Subcutaneous abdominal adipose tissue (tissue), 5 donors: ENCODE results near the gene APIP.
"Not testable (repeated sequence)": the region's sequence is repeated elsewhere in the genome, so short reads cannot be mapped to it uniquely, and the experiment has no call there.

Source experiments
- H3K27ac ChIP-seq: one replicate; pipeline ENCODE4 v1.7.0; 2013; ENCODE audit warnings: low read depth, mild to moderate bottlenecking, inconsistent platforms, low read length, moderate library complexity
- H3K27me3 ChIP-seq, 5 donors: one replicate each; pipeline ENCODE4 v1.7.0; 2013; ENCODE audit warnings: low read length in 5 of 5, inconsistent platforms in 1 of 5; ENCODE audit not compliant: control insufficient read depth in 5 of 5, insufficient read depth in 4 of 5
- H3K36me3 ChIP-seq, 5 donors: one replicate each; pipeline ENCODE4 v1.7.0; 2013; ENCODE audit warnings: low read length in 5 of 5; ENCODE audit not compliant: control insufficient read depth in 5 of 5, insufficient read depth in 5 of 5
- H3K4me1 ChIP-seq, 5 donors: one replicate each; pipeline ENCODE4 v1.7.0; 2013; ENCODE audit warnings: low read length in 5 of 5, mild to moderate bottlenecking in 3 of 5, moderate library complexity in 1 of 5; ENCODE audit not compliant: control insufficient read depth in 5 of 5, insufficient read depth in 5 of 5
- H3K4me3 ChIP-seq, 5 donors: one replicate each; pipeline ENCODE4 v1.7.0; 2013; ENCODE audit warnings: low read length in 5 of 5, low read depth in 1 of 5
- H3K9ac ChIP-seq, 5 donors: one replicate each; pipeline ENCODE4 v1.7.0; 2013; ENCODE audit warnings: low read length in 5 of 5, mild to moderate bottlenecking in 4 of 5, moderate library complexity in 3 of 5
- H3K9me3 ChIP-seq, 5 donors: one replicate each; pipeline ENCODE4 v1.7.0; 2013; ENCODE audit warnings: low read length in 5 of 5; ENCODE audit not compliant: control insufficient read depth in 5 of 5
- donor health status: healthy.
- donor health status: healthy.
- donor health status: healthy.
- donor health status: healthy.
- donor health status: healthy.

The APIP gene

GRCh38 chr11:34909955-34910354, 6.2 kb downstream of the APIP start:
- no peaks in the 10 kb centered on the region for H3K27me3 ChIP-seq

GRCh38 chr11:34909415-34909814, 6.8 kb downstream of the APIP start:
- Histone ChIP-seq H3K27me3 (no peaks in the 10 kb centered on the region), H3K4me3 (no peak overlapping the region), H3K27ac (peak overlapping the region; percentile 88), H3K9me3 (no peaks in the 10 kb centered on the region), H3K9ac (peak overlapping the region in 4 of 5 donors; percentile 11 to 65 (median 16)), H3K36me3 (peaks cover 0 to 4% (median 0%) of the 10 kb centered on the region in 5 donors), H3K4me1 (peaks cover 3 to 52% (median 29%) of the 10 kb centered on the region in 5 donors)

More at GRCh38 chr11:34909955-34910354, 6.2 kb downstream of the APIP start:
- no peaks in the 10 kb centered on the region for H3K9me3 ChIP-seq
- H3K4me1 ChIP-seq = peaks cover 3 to 57% (median 31%) of the 10 kb centered on the region in 5 donors
- H3K9ac ChIP-seq = peak overlapping the region in 4 of 5 donors; percentile 11 to 66 (median 40)
- peak overlapping the region; percentile 88 for H3K27ac ChIP-seq
- no peak overlapping the region for H3K4me3 ChIP-seq
- peaks cover 0 to 4% (median 0%) of the 10 kb centered on the region in 5 donors for H3K36me3 ChIP-seq

DNA sequence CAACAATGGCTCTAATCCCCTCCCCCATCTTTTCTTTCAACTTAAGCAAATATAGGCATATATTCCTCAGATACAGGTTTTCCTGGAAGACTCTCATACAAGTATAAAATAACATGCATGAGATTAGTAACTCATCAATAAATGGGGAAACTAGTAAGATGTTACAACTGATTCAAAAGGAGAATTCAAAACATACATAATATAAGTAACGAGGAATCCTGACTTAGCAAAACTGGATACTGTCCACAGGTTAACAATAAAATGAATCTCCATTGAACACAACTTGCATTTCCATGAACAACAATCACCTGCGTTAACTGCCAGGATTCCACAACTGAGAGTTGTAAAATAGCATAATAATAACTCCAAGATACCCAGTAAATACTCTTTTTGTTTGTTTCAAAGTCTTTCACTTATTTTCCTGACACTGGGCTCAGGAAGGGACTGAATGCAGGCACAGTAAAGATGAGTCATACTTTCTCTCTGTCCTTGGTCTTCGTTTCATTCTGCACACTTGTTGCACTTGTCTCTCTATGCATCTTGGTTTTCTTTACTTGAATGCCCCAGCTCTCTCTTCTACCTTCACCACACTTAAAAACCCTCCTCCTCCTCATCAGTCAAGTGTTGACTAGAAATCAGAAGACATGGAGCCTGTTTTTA, 8.1 kb downstream of the APIP start:
- Histone ChIP-seq H3K36me3 (peaks cover 0 to 5% (median 0%) of the 10 kb centered on the region in 5 donors), H3K4me1 (peaks cover 3 to 46% (median 30%) of the 10 kb centered on the region in 5 donors), H3K9me3 (no peaks in the 10 kb centered on the region), H3K27me3 (no peaks in the 10 kb centered on the region), H3K4me3 (no peak overlapping the region), H3K27ac (no peak overlapping the region), H3K9ac (no peak overlapping the region)

- H3K4me3 ChIP-seq = no peak overlapping the region
- H3K9me3 ChIP-seq = peaks cover 0 to 2% (median 0%) of the 10 kb centered on the region in 5 donors
- no peak overlapping the region for H3K9ac ChIP-seq
- peaks cover 3 to 28% (median 17%) of the 10 kb centered on the region in 5 donors for H3K4me1 ChIP-seq
- H3K27ac ChIP-seq = no peak overlapping the region
- H3K27me3 ChIP-seq = no peaks in the 10 kb centered on the region
- H3K36me3 ChIP-seq = peaks cover 0 to 5% (median 0%) of the 10 kb centered on the region in 5 donors
Observed at GRCh38 chr11:34905666-34906065, 10.5 kb downstream of the APIP start.

DNA sequence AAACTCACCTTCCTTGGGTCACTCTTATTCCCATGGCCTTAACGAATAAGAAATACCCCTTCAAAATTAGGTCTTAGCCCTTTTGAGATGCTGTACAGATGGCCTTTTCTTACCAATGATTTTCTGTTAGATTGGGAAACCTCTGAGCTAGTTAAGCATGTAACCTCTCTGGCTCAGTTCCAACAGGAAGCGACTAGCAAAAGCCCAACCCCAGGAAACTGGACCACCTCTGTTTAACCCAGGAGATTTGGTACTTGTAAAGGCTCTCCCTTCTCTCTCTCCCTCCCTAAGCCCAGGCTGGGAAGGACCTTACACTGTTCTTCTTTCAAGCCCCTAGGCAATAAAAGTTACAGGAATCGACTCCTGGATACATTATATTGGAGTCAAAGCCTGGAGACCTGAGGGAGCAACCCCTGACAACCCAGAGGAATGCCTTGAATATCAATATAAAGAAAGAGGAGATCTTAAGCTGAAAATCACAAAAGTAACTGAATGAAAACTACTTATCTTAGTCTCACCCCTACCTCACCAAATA, 11.7 kb downstream of the APIP start:
- H3K36me3 ChIP-seq = peaks cover 0 to 5% (median 0%) of the 10 kb centered on the region in 5 donors
- no peak overlapping the region for H3K27ac ChIP-seq
- no peak overlapping the region for H3K9ac ChIP-seq
- no peaks in the 10 kb centered on the region for H3K27me3 ChIP-seq
- H3K9me3 ChIP-seq = peaks cover 3 to 14% (median 9%) of the 10 kb centered on the region in 5 donors
- H3K4me1 ChIP-seq = peaks cover 3 to 17% (median 8%) of the 10 kb centered on the region in 5 donors
- no peak overlapping the region for H3K4me3 ChIP-seq

- peaks cover 0 to 5% (median 0%) of the 10 kb centered on the region in 5 donors for H3K36me3 ChIP-seq
- H3K27ac ChIP-seq = no peak overlapping the region
- no peaks in the 10 kb centered on the region for H3K27me3 ChIP-seq
- H3K9me3 ChIP-seq = peaks cover 3 to 19% (median 13%) of the 10 kb centered on the region in 5 donors
- H3K4me3 ChIP-seq = peak overlapping the region in 2 of 5 donors; percentile 13 to 19
- H3K4me1 ChIP-seq = peaks cover 0 to 9% (median 5%) of the 10 kb centered on the region in 5 donors
- H3K9ac ChIP-seq = no peak overlapping the region
Observed at GRCh38 chr11:34899633-34900016, 16.6 kb downstream of the APIP start.

GRCh38 chr11:34898474-34898873, 17.7 kb downstream of the APIP start:
- peak overlapping the region in 3 of 5 donors; percentile 7 to 36 (median 11) for H3K9ac ChIP-seq
- H3K9me3 ChIP-seq = peaks cover 3 to 19% (median 13%) of the 10 kb centered on the region in 5 donors
- H3K27me3 ChIP-seq = no peaks in the 10 kb centered on the region
- H3K4me1 ChIP-seq = peaks cover 0 to 10% (median 4%) of the 10 kb centered on the region in 5 donors
- peak overlapping the region in 1 of 5 donors; percentile 48 for H3K4me3 ChIP-seq
- H3K27ac ChIP-seq = no peak overlapping the region
- peaks cover 0 to 4% (median 0%) of the 10 kb centered on the region in 5 donors for H3K36me3 ChIP-seq

GRCh38 chr11:34897171-34897870, 18.9 kb downstream of the APIP start:
- H3K27ac ChIP-seq = no peak overlapping the region
- peaks cover 0 to 13% (median 4%) of the 10 kb centered on the region in 5 donors for H3K4me1 ChIP-seq
- no peaks in the 10 kb centered on the region for H3K27me3 ChIP-seq
- H3K9me3 ChIP-seq = peaks cover 3 to 19% (median 13%) of the 10 kb centered on the region in 5 donors
- no peaks in the 10 kb centered on the region for H3K36me3 ChIP-seq
- H3K4me3 ChIP-seq = no peak overlapping the region
- H3K9ac ChIP-seq = peak overlapping the region in 2 of 5 donors; percentile 25 to 36

DNA sequence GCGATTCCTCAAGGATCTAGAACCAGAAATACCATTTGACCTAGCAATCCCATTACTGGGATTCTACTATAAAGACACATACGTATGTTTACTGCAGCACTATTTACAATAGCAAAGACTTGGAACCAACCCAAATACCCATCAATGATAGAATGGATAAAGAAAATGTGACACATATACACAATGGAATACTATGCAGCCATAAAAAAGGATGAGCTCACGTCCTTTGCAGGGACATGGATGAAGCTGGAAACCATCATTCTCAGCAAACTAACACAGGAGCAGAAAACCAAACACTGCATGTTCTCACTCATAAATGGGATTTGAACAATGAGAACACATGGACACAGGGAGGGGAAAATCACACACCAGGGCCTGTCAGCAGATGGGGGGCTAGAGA, 20.0 kb downstream of the APIP start:
- not testable (repeated sequence) for H3K36me3 ChIP-seq, H3K4me3 ChIP-seq, H3K9ac ChIP-seq, H3K27me3 ChIP-seq, H3K27ac ChIP-seq
- H3K4me1 ChIP-seq = peaks cover 0 to 13% (median 4%) of the 10 kb centered on the region in 5 donors
- H3K9me3 ChIP-seq = peaks cover 3 to 19% (median 12%) of the 10 kb centered on the region in 5 donors

- peaks cover 0 to 19% (median 4%) of the 10 kb centered on the region in 5 donors for H3K4me1 ChIP-seq
- H3K9ac ChIP-seq = no peak overlapping the region
Observed at GRCh38 chr11:34893416-34893815, 22.8 kb downstream of the APIP start.

More at GRCh38 chr11:34893416-34893815, 22.8 kb downstream of the APIP start:
- H3K27ac ChIP-seq = no peak overlapping the region
- H3K27me3 ChIP-seq = no peaks in the 10 kb centered on the region
- no peak overlapping the region for H3K4me3 ChIP-seq
- H3K36me3 ChIP-seq = peaks cover 0 to 6% (median 2%) of the 10 kb centered on the region in 5 donors
- no peaks in the 10 kb centered on the region for H3K9me3 ChIP-seq
